Ascending aorta (tissue), 2 donors: ENCODE data around the gene TSHR. TPM values are rescaled to one million over a fixed set of nuclear protein-coding genes. Genes with fewer than 3 reads are reported as not detected.

Experiments used
- DNase-seq, 2 donors: peaks; one replicate each; pipeline ENCODE4 v3.0.0-alpha.2; 2019; ENCODE audit warnings: low spot score in 2 of 2
- H3K27ac ChIP-seq, 2 donors: fragments of 200-600 bp; sonication (generic); one replicate each; pipeline ENCODE4 v1.5.1; 2016 to 2017; ENCODE audit warnings: mild to moderate bottlenecking in 1 of 2
- H3K27me3 ChIP-seq: fragments of 200-600 bp; sonication (generic); one replicate; pipeline ENCODE4 v1.5.1; 2017
- H3K36me3 ChIP-seq, 2 donors: fragments of 200-600 bp; sonication (generic); one replicate each; pipeline ENCODE4 v1.5.1; 2016
- H3K4me1 ChIP-seq, 2 donors: fragments of 200-600 bp; sonication (generic); one replicate each; pipeline ENCODE4 v1.5.1; 2016 to 2017; ENCODE audit warnings: mild to moderate bottlenecking in 1 of 2
- H3K4me3 ChIP-seq, 2 donors: fragments of 200-600 bp; sonication (generic); one replicate each; pipeline ENCODE4 v1.5.1; 2016 to 2017; ENCODE audit warnings: mild to moderate bottlenecking in 1 of 2
- H3K9me3 ChIP-seq, 2 donors: fragments of 200-600 bp; sonication (generic); one replicate each; pipeline ENCODE4 v1.5.1; 2016
- intact Hi-C: fragments of 100-400 bp; cut with DNase I; formaldehyde crosslinking; loops from one replicate; pipeline ENCODE4 v1.15.1; 2023
- total RNA-seq: library from RNA; depleted of rRNA; stranded (reverse); fragments of >200 nt; gene quantifications from one replicate; pipeline ENCODE4 v1.1.0, GENCODE V29; 2016
- TF ChIP-seq, protein P1 (sequence below), 3 experiments: fragments of 200-600 bp in 2 of 3; fragments of 450-650 bp in 1 of 3; sonication (generic) in 2 of 3; IDR thresholded peaks; one replicate each; pipeline ENCODE4 v1.5.1; 2016 to 2019; ENCODE audit warnings: antibody characterized with exemption in 3 of 3, mild to moderate bottlenecking in 1 of 3, moderate library complexity in 1 of 3

Gene TSHR
- total RNA-seq, 1 donor from 2014 or later: not detected

DNA sequence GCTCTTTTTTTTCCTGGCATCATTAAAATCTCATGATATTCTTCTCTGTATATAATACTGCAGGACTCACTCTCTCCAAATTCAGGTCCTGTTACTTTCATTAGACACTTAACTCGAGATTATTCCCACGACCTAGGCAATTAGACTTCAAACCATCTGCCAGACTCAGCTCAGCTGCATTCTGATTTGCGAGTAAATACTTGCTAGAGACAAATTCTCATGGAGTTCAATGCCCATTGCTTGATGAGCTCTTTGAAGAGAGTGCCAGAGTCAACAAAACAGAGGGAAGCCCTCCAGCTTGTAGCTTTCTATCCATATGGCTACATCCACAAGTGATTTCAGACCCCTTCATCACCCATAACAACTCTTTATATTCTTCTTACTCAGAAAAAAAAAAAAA lies 177.0 kb downstream of the TSHR start:
- H3K27ac ChIP-seq: no peak overlapping the region
- intact Hi-C loops: no loop called here
- no peaks in the 10 kb centered on the region for H3K4me1 ChIP-seq
- no peaks in the 10 kb centered on the region for H3K27me3 ChIP-seq
- DNase-seq: no peak
- no peaks in the 10 kb centered on the region for H3K36me3 ChIP-seq
- H3K9me3 ChIP-seq: no peaks in the 10 kb centered on the region
- H3K4me3 ChIP-seq: no peak overlapping the region
- TF ChIP-seq, protein P1, sequence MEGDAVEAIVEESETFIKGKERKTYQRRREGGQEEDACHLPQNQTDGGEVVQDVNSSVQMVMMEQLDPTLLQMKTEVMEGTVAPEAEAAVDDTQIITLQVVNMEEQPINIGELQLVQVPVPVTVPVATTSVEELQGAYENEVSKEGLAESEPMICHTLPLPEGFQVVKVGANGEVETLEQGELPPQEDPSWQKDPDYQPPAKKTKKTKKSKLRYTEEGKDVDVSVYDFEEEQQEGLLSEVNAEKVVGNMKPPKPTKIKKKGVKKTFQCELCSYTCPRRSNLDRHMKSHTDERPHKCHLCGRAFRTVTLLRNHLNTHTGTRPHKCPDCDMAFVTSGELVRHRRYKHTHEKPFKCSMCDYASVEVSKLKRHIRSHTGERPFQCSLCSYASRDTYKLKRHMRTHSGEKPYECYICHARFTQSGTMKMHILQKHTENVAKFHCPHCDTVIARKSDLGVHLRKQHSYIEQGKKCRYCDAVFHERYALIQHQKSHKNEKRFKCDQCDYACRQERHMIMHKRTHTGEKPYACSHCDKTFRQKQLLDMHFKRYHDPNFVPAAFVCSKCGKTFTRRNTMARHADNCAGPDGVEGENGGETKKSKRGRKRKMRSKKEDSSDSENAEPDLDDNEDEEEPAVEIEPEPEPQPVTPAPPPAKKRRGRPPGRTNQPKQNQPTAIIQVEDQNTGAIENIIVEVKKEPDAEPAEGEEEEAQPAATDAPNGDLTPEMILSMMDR (IDR thresholded peaks at IDR 0.05): no peak

DNA sequence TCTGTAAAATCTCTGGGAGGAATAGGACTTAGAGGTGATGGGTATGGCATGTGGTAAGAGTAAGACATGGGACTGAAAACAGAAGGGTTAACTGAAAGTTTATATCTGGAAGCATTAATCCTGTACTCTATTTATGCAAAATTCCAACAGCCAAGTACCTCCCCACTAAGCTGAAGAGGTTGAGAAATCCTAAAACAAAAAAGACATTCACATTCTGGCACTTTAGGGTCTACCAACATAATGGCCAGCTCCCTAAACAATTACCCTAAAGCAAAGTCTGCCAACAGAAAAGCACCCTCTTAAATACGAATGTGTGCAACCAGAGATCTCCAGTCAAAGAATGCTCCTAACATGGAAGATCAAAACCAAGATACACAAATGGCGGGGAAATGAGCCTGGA lies 178.0 kb downstream of the TSHR start:
- H3K36me3 ChIP-seq: no peaks in the 10 kb centered on the region
- intact Hi-C loops: no loop called here
- no peak overlapping the region for H3K4me3 ChIP-seq
- no peak overlapping the region for H3K27ac ChIP-seq
- no peaks in the 10 kb centered on the region for H3K9me3 ChIP-seq
- DNase-seq: no peak
- no peaks in the 10 kb centered on the region for H3K27me3 ChIP-seq
- TF ChIP-seq, protein P1 (IDR thresholded peaks at IDR 0.05): no peak
- no peaks in the 10 kb centered on the region for H3K4me1 ChIP-seq

- Histone ChIP-seq H3K4me3 (no peak overlapping the region), H3K9me3 (no peaks in the 10 kb centered on the region), H3K27ac (no peak overlapping the region), H3K27me3 (no peaks in the 10 kb centered on the region), H3K4me1 (no peaks in the 10 kb centered on the region), H3K36me3 (no peaks in the 10 kb centered on the region)
- intact Hi-C loops: no loop called here
- DNase-seq: no peak
- TF ChIP-seq, protein P1 (IDR thresholded peaks at IDR 0.05): no peak
These were observed 181.9 kb downstream of the TSHR start for GRCh38 chr14:81137316-81137715.

DNA sequence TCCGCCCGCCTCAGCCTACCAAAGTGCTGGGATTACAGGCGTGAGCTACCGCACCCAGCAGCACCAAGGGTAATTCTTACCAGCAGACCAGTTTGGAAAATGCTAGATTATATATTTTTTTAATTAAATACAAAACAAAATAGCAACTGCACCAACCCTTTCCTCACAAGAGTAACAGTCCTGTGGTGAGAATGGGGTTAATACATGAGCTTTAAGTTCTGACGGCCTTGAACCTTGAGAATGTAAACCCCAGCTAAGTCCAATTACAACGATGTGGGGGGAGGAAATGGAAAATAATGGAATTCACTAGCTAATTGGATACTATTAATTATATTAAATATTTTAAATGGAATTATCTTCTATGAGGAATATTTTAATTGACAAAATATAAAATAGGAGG lies 183.0 kb downstream of the TSHR start:
- H3K9me3 ChIP-seq: no peaks in the 10 kb centered on the region
- intact Hi-C loops: no loop called here
- TF ChIP-seq, protein P1 (IDR thresholded peaks at IDR 0.05): no peak

DNA sequence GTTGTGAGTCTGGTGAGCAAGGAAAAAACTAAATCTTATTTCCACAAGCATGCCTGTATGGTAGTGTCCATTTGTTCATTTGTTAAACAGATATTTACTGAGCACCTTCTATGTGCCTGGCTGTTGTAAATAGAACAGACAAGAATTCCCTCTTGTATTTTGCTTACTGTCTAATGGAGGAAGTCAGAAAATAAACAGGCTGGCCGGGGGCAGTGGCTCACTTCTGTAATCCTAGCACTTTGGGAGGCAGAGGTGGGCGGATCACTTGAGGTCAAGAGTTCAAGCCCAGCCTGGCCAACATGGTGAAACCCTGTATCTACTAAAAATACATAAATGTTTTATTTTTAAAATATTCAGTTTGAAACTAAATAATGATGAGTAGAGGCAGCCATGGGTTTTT lies 186.0 kb downstream of the TSHR start:
- intact Hi-C loops: no loop called here

More for the DNA sequence above, 183.0 kb downstream of the TSHR start:
- Histone ChIP-seq H3K27ac (no peak overlapping the region), H3K36me3 (no peaks in the 10 kb centered on the region), H3K4me3 (no peak overlapping the region), H3K27me3 (no peaks in the 10 kb centered on the region), H3K4me1 (no peaks in the 10 kb centered on the region)
- DNase-seq: no peak

More for the DNA sequence above, 186.0 kb downstream of the TSHR start:
- no peaks in the 10 kb centered on the region for H3K9me3 ChIP-seq
- no peak for DNase-seq
- H3K4me1 ChIP-seq: no peaks in the 10 kb centered on the region
- H3K4me3 ChIP-seq: no peak overlapping the region
- H3K27me3 ChIP-seq: no peaks in the 10 kb centered on the region
- no peak overlapping the region for H3K27ac ChIP-seq
- no peaks in the 10 kb centered on the region for H3K36me3 ChIP-seq
- TF ChIP-seq, protein P1 (IDR thresholded peaks at IDR 0.05): no peak
